Uterus (tissue), 4 donors: ENCODE results near the gene CCDC61. TPM values are rescaled to one million over a fixed set of nuclear protein-coding genes. Genes with fewer than 3 reads are reported as not detected.

Experiments
- DNase-seq, 2 donors: peaks; one replicate each; pipeline ENCODE4 v3.0.0-alpha.2; 2019 to 2020
- H3K27ac ChIP-seq, 2 donors: fragments of 200-600 bp; sonication (generic); 1 replicate in 1 of 2; 2 replicates in 1 of 2; pipeline ENCODE4 v1.5.1; 2016 to 2018
- H3K27me3 ChIP-seq, 2 donors: fragments of 200-600 bp; sonication (generic); one replicate each; pipeline ENCODE4 v1.5.1; 2018 to 2019; ENCODE audit warnings: control low read depth in 1 of 2
- H3K36me3 ChIP-seq, 2 donors: fragments of 200-600 bp; sonication (generic); one replicate each; pipeline ENCODE4 v1.5.1; 2019; ENCODE audit warnings: control low read depth in 1 of 2
- H3K4me1 ChIP-seq, 2 donors: fragments of 200-600 bp; sonication (generic); one replicate each; pipeline ENCODE4 v1.5.1; 2018 to 2019; ENCODE audit warnings: control low read depth in 1 of 2
- H3K4me3 ChIP-seq, 2 donors: fragments of 200-600 bp; sonication (generic); 1 replicate in 1 of 2; 2 replicates in 1 of 2; pipeline ENCODE4 v1.5.1; 2018 to 2019; ENCODE audit warnings: mild to moderate bottlenecking in 1 of 2
- H3K9me3 ChIP-seq, 2 donors: fragments of 200-600 bp; sonication (generic); one replicate each; pipeline ENCODE4 v1.5.1; 2019; ENCODE audit warnings: control low read depth in 1 of 2
- CTCF ChIP-seq, 4 experiments: fragments of 200-600 bp in 2 of 4; fragments of 450-650 bp in 2 of 4; sonication (generic) in 2 of 4; IDR thresholded peaks; one replicate each; pipeline ENCODE4 v1.5.1; 2016 to 2019; ENCODE audit warnings: antibody characterized with exemption in 4 of 4, mild to moderate bottlenecking in 2 of 4, moderate library complexity in 1 of 4
- POLR2A ChIP-seq, 2 donors: fragments of 450-650 bp; IDR thresholded peaks; one replicate each; pipeline ENCODE4 v1.6.1; 2016; ENCODE audit warnings: antibody characterized with exemption in 2 of 2, mild to moderate bottlenecking in 1 of 2, moderate library complexity in 1 of 2
- intact Hi-C: fragments of 100-400 bp; cut with DNase I; formaldehyde crosslinking; loops from one replicate; pipeline ENCODE4 v1.15.1; 2023; ENCODE audit warnings: low total_unique reads
- total RNA-seq, 4 donors: library from RNA; depleted of rRNA in 3 of 4; stranded (reverse); fragments of >200 nt in 3 of 4; gene quantifications; one replicate each; pipeline versions ENCODE4 v1.1.0 to v1.2.4, GENCODE V29; 2014 to 2023
- donor health status: DM: yes; HTN: yes; CAD: no.

Gene CCDC61
- total RNA-seq, result 10 to 100 TPM in 2 of 4 donors, 1 to 10 TPM in 2; 1.2 to 21.5 (median 10.1) TPM

DNA sequence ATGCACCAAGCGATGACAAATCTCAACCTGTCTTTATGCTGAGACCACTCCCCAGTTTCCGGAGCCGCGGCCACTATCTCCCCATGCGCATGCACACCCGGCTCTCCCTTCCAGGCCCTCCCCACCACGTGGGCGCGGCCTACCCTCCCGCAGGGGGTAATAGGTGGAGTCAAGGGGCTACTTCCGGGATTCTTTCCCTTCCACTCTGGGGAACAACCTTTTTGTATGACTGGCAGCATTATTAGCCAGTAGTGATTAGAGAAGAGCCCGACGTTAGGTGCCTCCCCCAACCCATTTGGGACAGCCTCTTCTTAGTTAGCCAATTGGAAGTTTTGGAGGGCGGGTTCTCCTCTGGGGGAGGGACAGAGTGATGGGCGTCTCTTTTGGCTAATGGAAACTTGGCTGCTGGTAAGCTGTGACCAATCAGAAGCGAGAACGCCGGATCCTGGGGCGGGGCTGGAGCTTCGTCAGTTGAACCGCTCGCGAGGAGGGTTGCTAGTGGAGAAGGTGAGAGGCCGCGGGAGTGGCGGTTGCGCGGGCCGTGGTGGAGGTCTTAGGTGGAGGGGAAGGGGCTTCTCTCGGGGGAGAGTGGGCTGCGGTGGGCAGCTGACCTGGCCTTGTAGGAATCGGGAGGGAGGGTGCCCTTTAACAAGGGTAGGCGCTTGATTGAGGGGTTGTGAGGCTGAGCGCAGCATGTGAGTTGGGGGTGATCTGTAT lies at the start of gene CCDC61:
TSS of gene CCDC61 (plus strand) at position 470 of the 717 bp plus-strand sequence. CDS start 7,552 bp downstream, outside the sequence.
- TF ChIP-seq CTCF (IDR thresholded peaks at IDR 0.05) (no peak), POLR2A (IDR thresholded peaks at IDR 0.05) (peak; percentile 74 to 75)
- Histone ChIP-seq H3K9me3 (no peaks in the 10 kb centered on the region), H3K27me3 (no peaks in the 10 kb centered on the region), H3K4me3 (peak within 1 kb of the TSS; percentile 70 to 71), H3K36me3 (no peaks in the 10 kb centered on the region), H3K4me1 (no peaks in the 10 kb centered on the region), H3K27ac (peak within 1 kb of the TSS; percentile 31 to 76)
- intact Hi-C loops, result no loop called here
- peak; percentile 95 to 97 for DNase-seq

DNA sequence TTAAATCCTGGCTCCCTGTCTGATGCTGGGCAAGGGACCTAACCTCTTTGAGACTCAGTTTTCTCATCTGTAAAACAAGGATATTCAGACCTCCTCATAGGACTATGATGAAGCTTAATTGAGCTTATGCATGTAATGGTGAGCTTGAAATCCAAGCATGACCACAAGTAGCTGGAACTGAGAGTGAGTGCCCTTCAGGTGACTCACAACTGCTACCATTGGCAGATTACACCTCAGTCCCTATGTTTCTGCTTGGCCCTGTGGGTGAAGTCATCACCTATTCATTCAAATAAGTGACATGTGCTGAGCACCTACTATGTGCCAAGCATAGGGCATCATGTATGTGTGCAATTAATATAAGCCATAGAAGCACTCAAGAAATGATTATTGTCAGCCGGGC lies 47.3 kb upstream of the CCDC61 start:
- intact Hi-C loops, result no loop called here
- Histone ChIP-seq H3K27ac (no peak overlapping the region), H3K27me3 (no peaks in the 10 kb centered on the region), H3K9me3 (no peaks in the 10 kb centered on the region), H3K4me3 (no peak overlapping the region), H3K4me1 (no peaks in the 10 kb centered on the region), H3K36me3 (no peaks in the 10 kb centered on the region)
- TF ChIP-seq POLR2A (IDR thresholded peaks at IDR 0.05), result no peak
- TF ChIP-seq CTCF (IDR thresholded peaks at IDR 0.05), result no peak
- DNase-seq, result no peak

GRCh38 chr19:45952341-45952685 lies 43.0 kb upstream of the CCDC61 start:
- intact Hi-C loops, result no loop called here
- TF ChIP-seq CTCF (IDR thresholded peaks at IDR 0.05) (no peak), POLR2A (IDR thresholded peaks at IDR 0.05) (no peak)
- DNase-seq, result no peak
- Histone ChIP-seq H3K27me3 (no peaks in the 10 kb centered on the region), H3K9me3 (no peaks in the 10 kb centered on the region), H3K36me3 (no peaks in the 10 kb centered on the region), H3K4me3 (no peak overlapping the region), H3K27ac (no peak overlapping the region), H3K4me1 (no peaks in the 10 kb centered on the region)

- Histone ChIP-seq H3K36me3 (no peaks in the 10 kb centered on the region), H3K4me1 (no peaks in the 10 kb centered on the region), H3K27ac (no peak overlapping the region), H3K9me3 (no peaks in the 10 kb centered on the region), H3K4me3 (no peak overlapping the region), H3K27me3 (no peaks in the 10 kb centered on the region)
- TF ChIP-seq POLR2A (IDR thresholded peaks at IDR 0.05), result no peak
- no peak for TF ChIP-seq CTCF (IDR thresholded peaks at IDR 0.05)
- DNase-seq, result peak in 1 of 2 donors; percentile 36
- intact Hi-C loops, result no loop called here
Measured at GRCh38 chr19:45952686-45953505, 42.4 kb upstream of the CCDC61 start.

- Histone ChIP-seq H3K9me3 (no peaks in the 10 kb centered on the region), H3K4me1 (no peaks in the 10 kb centered on the region), H3K36me3 (no peaks in the 10 kb centered on the region), H3K27ac (no peak overlapping the region), H3K4me3 (no peak overlapping the region), H3K27me3 (no peaks in the 10 kb centered on the region)
- TF ChIP-seq POLR2A (IDR thresholded peaks at IDR 0.05) (no peak), CTCF (IDR thresholded peaks at IDR 0.05) (no peak)
- no peak for DNase-seq
- intact Hi-C loops, result no loop called here
Measured at GRCh38 chr19:45953676-45954075, 41.6 kb upstream of the CCDC61 start.
